Measurements from ENCODE around the gene CCDC157. TPM values are rescaled to one million over a fixed set of nuclear protein-coding genes. Genes with fewer than 3 reads are reported as not detected.
A peak's percentile ranks its signal among the peaks of the same experiment; 100 is the strongest.

CCDC157 gene
- total RNA-seq, 1 donor from 2014 or later: 2.3 TPM

DNA sequence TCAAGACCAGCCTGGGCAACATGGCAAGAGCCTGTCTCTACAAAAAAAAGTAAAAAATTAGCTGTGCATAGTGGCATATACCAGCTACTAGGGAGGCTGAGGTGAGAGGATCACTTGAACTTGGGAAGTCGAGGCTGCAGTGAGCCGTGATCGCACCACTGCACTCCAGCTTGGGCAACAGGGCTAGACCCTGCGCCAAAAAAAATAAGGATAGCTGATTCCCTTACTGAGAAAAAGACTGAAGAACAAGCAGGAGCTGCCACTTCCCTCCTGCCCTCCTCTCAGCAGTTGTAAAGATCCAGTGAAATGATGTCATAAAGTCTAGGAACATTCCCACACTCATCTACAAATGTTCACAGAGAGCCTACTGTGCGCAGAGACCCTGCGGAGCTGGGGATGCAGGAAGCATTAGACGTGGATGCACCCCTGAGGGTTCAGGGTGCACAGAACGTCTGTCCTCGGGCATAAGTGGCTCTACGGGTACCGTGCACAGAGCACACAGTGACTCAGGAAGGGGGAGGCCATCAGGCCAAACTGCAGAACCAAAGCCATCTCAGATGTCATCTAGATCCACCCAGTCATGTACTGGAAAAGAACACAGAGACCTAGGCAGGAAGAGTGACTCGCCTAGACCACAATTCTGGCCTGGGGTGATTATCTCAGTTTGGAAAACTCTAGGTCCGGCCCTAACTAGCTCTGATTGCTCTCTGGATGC lies 51.7 kb downstream of the CCDC157 start:
- H3K4me1 Mint-ChIP-seq (ENCODE audit: low read depth): peaks cover 26% of the 10 kb centered on the region
- H3K4me3 Mint-ChIP-seq (ENCODE audit: unreplicated experiment): no peak overlapping the region
- no peak for DNase-seq (ENCODE audit: low spot score)
- TF ChIP-seq CTCF (IDR thresholded peaks at IDR 0.05): no peak
- no peaks in the 10 kb centered on the region for H3K9me3 Mint-ChIP-seq (ENCODE audit: low read depth)
- H3K36me3 Mint-ChIP-seq (ENCODE audit: low read depth): peaks cover 19% of the 10 kb centered on the region
- no peaks in the 10 kb centered on the region for H3K27me3 Mint-ChIP-seq (ENCODE audit: low read depth)
- peak overlapping the region; percentile 76 for H3K27ac Mint-ChIP-seq (ENCODE audit: unreplicated experiment)

- H3K4me1 Mint-ChIP-seq (ENCODE audit: low read depth): peaks cover 32% of the 10 kb centered on the region
- no peaks in the 10 kb centered on the region for H3K9me3 Mint-ChIP-seq (ENCODE audit: low read depth)
- no peak for DNase-seq (ENCODE audit: low spot score)
- H3K27ac Mint-ChIP-seq (ENCODE audit: unreplicated experiment): no peak overlapping the region
- H3K27me3 Mint-ChIP-seq (ENCODE audit: low read depth): no peaks in the 10 kb centered on the region
- no peak for TF ChIP-seq CTCF (IDR thresholded peaks at IDR 0.05)
- H3K4me3 Mint-ChIP-seq (ENCODE audit: unreplicated experiment): no peak overlapping the region
- peaks cover 28% of the 10 kb centered on the region for H3K36me3 Mint-ChIP-seq (ENCODE audit: low read depth)
Measured at GRCh38 chr22:30411780-30412179, 55.0 kb downstream of the CCDC157 start.

DNA sequence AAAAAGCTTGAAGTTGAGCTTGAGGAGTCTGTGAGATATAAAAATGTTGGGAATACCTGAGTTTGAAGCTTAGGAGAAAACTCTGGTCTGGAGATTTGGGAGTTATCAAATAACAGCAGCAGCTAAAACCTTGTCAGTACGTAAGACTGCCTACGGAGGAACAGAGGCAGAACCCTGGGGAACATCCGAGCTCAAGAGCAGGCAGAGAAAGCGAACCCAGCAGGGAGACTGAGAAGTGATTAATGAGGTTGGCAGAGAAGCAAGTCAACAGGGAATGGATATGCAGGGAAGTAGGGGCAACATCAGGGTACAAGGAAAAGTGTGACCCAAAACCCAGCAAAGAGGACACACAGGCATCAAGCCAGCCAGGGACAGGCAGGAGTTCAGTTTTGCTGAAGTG lies 56.2 kb downstream of the CCDC157 start:
- Mint-ChIP-seq H3K4me3 (ENCODE audit: unreplicated experiment) (no peak overlapping the region), H3K36me3 (ENCODE audit: low read depth) (peaks cover 26% of the 10 kb centered on the region), H3K27ac (ENCODE audit: unreplicated experiment) (peak overlapping the region; percentile 57), H3K4me1 (ENCODE audit: low read depth) (peaks cover 32% of the 10 kb centered on the region), H3K9me3 (ENCODE audit: low read depth) (no peaks in the 10 kb centered on the region), H3K27me3 (ENCODE audit: low read depth) (no peaks in the 10 kb centered on the region)
- no peak for TF ChIP-seq CTCF (IDR thresholded peaks at IDR 0.05)
- DNase-seq (ENCODE audit: low spot score): no peak

GRCh38 chr22:30413745-30414524 lies 57.1 kb downstream of the CCDC157 start:
- Mint-ChIP-seq H3K9me3 (ENCODE audit: low read depth) (no peaks in the 10 kb centered on the region), H3K27me3 (ENCODE audit: low read depth) (no peaks in the 10 kb centered on the region), H3K4me1 (ENCODE audit: low read depth) (peaks cover 24% of the 10 kb centered on the region), H3K36me3 (ENCODE audit: low read depth) (peaks cover 26% of the 10 kb centered on the region), H3K4me3 (ENCODE audit: unreplicated experiment) (no peak overlapping the region), H3K27ac (ENCODE audit: unreplicated experiment) (no peak overlapping the region)
- TF ChIP-seq CTCF (IDR thresholded peaks at IDR 0.05): no peak
- DNase-seq (ENCODE audit: low spot score): no peak

DNA sequence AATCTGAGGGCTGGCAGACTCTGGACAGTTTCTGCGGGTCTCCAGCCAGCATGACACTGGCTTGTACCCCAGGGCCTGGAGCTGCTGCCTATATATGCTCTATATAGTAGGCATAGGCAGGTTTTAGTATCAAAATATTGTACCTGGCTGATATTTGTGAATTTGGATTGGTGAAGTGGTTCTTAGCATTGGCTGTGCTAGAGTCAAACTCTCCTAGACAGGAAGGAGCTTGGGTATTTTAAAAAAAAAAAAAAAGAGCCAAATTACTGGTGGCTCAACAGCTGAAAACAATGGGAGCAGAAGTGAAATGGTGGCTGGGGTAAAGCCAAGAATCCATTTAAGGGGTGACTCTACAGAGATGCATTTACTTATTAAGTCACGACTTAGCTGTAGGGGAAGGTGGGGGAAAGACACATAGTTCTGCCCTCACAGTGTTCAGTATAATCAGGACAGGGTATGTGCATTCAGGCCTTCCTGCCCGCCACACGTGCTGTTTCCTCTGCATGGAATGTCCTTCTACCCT lies 57.8 kb downstream of the CCDC157 start:
- DNase-seq (ENCODE audit: low spot score): no peak
- Mint-ChIP-seq H3K27me3 (ENCODE audit: low read depth) (no peaks in the 10 kb centered on the region), H3K27ac (ENCODE audit: unreplicated experiment) (no peak overlapping the region), H3K4me3 (ENCODE audit: unreplicated experiment) (no peak overlapping the region), H3K4me1 (ENCODE audit: low read depth) (peaks cover 18% of the 10 kb centered on the region), H3K9me3 (ENCODE audit: low read depth) (no peaks in the 10 kb centered on the region), H3K36me3 (ENCODE audit: low read depth) (peaks cover 22% of the 10 kb centered on the region)
- TF ChIP-seq CTCF (IDR thresholded peaks at IDR 0.05): no peak

Data from chondrocyte (in vitro differentiated cells).